ENCODE results near the gene GPRC5C. TPM values are rescaled to one million over a fixed set of nuclear protein-coding genes. Genes with fewer than 3 reads are reported as not detected.
A peak's percentile ranks its signal among the peaks of the same experiment; 100 is the strongest.

Gene GPRC5C
- total RNA-seq, 1 experiment from 2014 or later = 15.5 TPM

DNA sequence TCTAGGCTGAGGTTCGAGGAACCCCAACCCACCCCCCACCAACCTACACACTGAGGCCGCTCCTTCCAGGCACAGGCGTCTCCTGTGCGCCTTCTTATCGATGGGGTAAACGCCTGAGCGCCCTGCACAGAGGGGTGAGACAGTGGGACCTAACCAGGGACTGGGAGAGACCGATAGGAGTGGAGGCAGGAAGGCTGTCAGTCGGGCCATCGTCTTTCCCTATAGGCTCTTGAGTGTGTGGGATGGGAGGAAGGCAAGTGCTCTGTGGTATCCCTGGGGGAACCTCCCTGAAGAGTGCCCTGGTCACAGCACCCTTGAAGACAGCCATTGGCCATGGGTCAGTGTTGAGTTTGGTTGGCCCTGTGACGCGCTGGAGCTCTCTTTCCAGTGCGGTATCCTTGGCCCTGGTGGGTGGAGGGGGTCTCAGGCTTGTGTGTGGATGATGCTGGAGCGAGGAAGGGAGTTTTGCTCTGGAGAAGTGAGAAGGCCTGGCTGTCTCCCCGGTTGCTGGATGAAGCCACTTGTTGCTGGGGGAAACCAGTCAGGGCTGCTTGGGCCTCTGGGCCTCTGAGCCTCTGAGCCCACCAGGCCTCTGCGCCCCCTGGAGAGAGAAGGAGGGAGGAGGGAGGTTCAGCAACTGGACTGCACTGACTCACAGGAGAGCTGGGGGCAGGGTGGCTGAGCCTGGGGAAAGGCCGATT, 1.7 kb downstream of the GPRC5C start:
- Histone ChIP-seq H2BK120ac (ENCODE audit: low read depth, low read length, poor library complexity, severe bottlenecking) (no peak overlapping the region), H4K91ac (ENCODE audit: insufficient read length, low read depth, low read length) (no peak overlapping the region), H3K4me1 (ENCODE audit: insufficient read depth, low read length) (peaks cover 5% of the 10 kb centered on the region; the same call in 1 of the 2 replicates), H3K23ac (ENCODE audit: insufficient read length, low read depth, low read length) (no peak overlapping the region), H3K27me3 (ENCODE audit: insufficient read depth, low read length) (peaks cover 3% of the 10 kb centered on the region), H3K79me1 (ENCODE audit: insufficient read depth, low read depth, low read length, poor library complexity, severe bottlenecking) (no peaks in the 10 kb centered on the region), H3K27ac (ENCODE audit: insufficient read length, low read depth, low read length) (no peak overlapping the region), H3K23me2 (ENCODE audit: insufficient read length, low read depth, low read length, poor library complexity, severe bottlenecking) (peaks cover 27% of the 10 kb centered on the region), H3K4ac (ENCODE audit: low read depth, low read length) (no peak overlapping the region), H3K79me2 (ENCODE audit: insufficient read depth, low read length) (no peaks in the 10 kb centered on the region), H2AK5ac (ENCODE audit: insufficient read length, low read length) (no peak overlapping the region), H4K5ac (ENCODE audit: insufficient read length, low read depth, low read length) (no peak overlapping the region), H3K9me3 (ENCODE audit: control insufficient read depth, low read depth, low read length) (no peaks in the 10 kb centered on the region), H4K8ac (replicated peaks; ENCODE audit: insufficient read length, low read depth, low read length) (no peak overlapping the region), H3K18ac (ENCODE audit: insufficient read length, low read depth, low read length) (peak overlapping the region; percentile 50), H2AFZ (ENCODE audit: low read length) (no peak overlapping the region), H2BK12ac (ENCODE audit: insufficient read length, low read depth, low read length) (no peak overlapping the region), H4K20me1 (ENCODE audit: control insufficient read depth, insufficient read depth, insufficient read length) (no peaks in the 10 kb centered on the region), H3K9ac (ENCODE audit: extremely low read depth, insufficient read length, low read length) (no peak overlapping the region), H2BK15ac (ENCODE audit: low read depth, low read length) (no peak overlapping the region; the same call in 1 of the 2 replicates), H2BK20ac (ENCODE audit: low read depth, low read length, poor library complexity, severe bottlenecking) (no peak overlapping the region), H2BK5ac (ENCODE audit: insufficient read length, low read length) (no peak overlapping the region), H3K56ac (ENCODE audit: insufficient read length, low read depth, low read length) (no peak overlapping the region), H3K4me2 (ENCODE audit: insufficient read depth, insufficient read length, low read length) (peak overlapping the region; percentile 60), H3K14ac (ENCODE audit: insufficient read depth, low read length) (peak overlapping the region; percentile 6; the same call in 1 of the 2 replicates), H3T11ph (ENCODE audit: low read length) (no peak overlapping the region)
- H3K9me3 Mint-ChIP-seq = peaks cover 2 to 6% of the 10 kb centered on the region in 2 experiments; a peak in 4 of 5 replicates
- DNase-seq = peak; percentile 75
- peaks cover 25 to 45% of the 10 kb centered on the region in 2 experiments for H3K4me1 Mint-ChIP-seq
- TF ChIP-seq, protein P1, sequence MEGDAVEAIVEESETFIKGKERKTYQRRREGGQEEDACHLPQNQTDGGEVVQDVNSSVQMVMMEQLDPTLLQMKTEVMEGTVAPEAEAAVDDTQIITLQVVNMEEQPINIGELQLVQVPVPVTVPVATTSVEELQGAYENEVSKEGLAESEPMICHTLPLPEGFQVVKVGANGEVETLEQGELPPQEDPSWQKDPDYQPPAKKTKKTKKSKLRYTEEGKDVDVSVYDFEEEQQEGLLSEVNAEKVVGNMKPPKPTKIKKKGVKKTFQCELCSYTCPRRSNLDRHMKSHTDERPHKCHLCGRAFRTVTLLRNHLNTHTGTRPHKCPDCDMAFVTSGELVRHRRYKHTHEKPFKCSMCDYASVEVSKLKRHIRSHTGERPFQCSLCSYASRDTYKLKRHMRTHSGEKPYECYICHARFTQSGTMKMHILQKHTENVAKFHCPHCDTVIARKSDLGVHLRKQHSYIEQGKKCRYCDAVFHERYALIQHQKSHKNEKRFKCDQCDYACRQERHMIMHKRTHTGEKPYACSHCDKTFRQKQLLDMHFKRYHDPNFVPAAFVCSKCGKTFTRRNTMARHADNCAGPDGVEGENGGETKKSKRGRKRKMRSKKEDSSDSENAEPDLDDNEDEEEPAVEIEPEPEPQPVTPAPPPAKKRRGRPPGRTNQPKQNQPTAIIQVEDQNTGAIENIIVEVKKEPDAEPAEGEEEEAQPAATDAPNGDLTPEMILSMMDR (conservative IDR thresholded peaks at IDR 0.05) = no peak
- H3K4me3 Mint-ChIP-seq = peak overlapping the region; percentile 70 to 88
- H3K27ac Mint-ChIP-seq = peak overlapping the region in 2 of 3 experiments; percentile 56 to 77; a peak in 2 of 7 replicates
- no CpG with 5 or more reads among the region's 17 CpGs for WGBS (ENCODE audit: extremely low coverage, insufficient read length, low lambda C conversion rate)
- H3K36me3 Mint-ChIP-seq (ENCODE audit: insufficient read depth in 1 of 3, low read depth in 3 of 3) = peaks cover 0 to 10% (median 2%) of the 10 kb centered on the region in 3 experiments; a peak in 4 of 7 replicates
- H3K27me3 Mint-ChIP-seq (ENCODE audit: low read depth) = peaks cover 72% of the 10 kb centered on the region

All from H9 (cell line).